Neural cell (in vitro differentiated cells): Measurements from ENCODE around the gene MXD3.

Source experiments
- POLR2AphosphoS5 ChIP-seq: IDR thresholded peaks from 2 replicates; pipeline ENCODE4 v1.6.1; 2012
- REST ChIP-seq: IDR thresholded peaks from 2 replicates; pipeline ENCODE4 v1.6.1; 2012; ENCODE audit warnings: borderline replicate concordance
- TF ChIP-seq, protein P1 (sequence below): fragments of 450-650 bp; IDR thresholded peaks from 2 replicates; pipeline ENCODE4 v1.5.1; 2014; ENCODE audit warnings: antibody characterized with exemption, mild to moderate bottlenecking, moderate library complexity; ENCODE audit not compliant: poor library complexity, severe bottlenecking

DNA sequence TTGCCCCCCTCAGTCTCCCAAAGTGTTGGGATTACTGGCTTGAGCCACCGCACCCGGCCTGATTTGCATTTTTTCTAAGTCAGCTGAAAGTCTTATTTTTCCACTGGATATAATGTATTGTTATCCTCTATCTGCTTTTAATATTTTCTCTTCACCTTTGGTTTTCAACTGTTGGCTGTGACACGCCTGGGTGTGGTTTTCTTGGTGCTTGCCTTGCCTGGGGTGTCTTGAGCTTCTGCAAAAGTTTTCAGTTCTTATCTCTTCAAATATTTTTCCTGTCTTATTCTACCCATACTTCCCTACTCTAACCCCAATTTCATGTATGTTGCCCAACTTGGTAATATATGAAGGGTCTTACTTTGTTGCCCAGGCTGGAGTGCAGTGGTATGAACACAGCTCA is 4.3 kb upstream of the MXD3 start:
- TF ChIP-seq POLR2AphosphoS5 (no peak), REST (no peak)
- TF ChIP-seq, protein P1, sequence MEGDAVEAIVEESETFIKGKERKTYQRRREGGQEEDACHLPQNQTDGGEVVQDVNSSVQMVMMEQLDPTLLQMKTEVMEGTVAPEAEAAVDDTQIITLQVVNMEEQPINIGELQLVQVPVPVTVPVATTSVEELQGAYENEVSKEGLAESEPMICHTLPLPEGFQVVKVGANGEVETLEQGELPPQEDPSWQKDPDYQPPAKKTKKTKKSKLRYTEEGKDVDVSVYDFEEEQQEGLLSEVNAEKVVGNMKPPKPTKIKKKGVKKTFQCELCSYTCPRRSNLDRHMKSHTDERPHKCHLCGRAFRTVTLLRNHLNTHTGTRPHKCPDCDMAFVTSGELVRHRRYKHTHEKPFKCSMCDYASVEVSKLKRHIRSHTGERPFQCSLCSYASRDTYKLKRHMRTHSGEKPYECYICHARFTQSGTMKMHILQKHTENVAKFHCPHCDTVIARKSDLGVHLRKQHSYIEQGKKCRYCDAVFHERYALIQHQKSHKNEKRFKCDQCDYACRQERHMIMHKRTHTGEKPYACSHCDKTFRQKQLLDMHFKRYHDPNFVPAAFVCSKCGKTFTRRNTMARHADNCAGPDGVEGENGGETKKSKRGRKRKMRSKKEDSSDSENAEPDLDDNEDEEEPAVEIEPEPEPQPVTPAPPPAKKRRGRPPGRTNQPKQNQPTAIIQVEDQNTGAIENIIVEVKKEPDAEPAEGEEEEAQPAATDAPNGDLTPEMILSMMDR = no peak
